AG04450 (cell line): ENCODE measurements around the gene IRGQ. TPM values are rescaled to one million over a fixed set of nuclear protein-coding genes. Genes with fewer than 3 reads are reported as not detected.
"Not testable (repeated sequence)": the region's sequence is repeated elsewhere in the genome, so short reads cannot be mapped to it uniquely, and the experiment has no call there.

Source experiments
- CTCF ChIA-PET: fragments of 300-600, 350-600 bp; formaldehyde crosslinking; extraction: SDS; loops from one replicate; lab custom pipeline; 2022; ENCODE audit warnings: antibody characterized with exemption, inconsistent platforms; lab: Charles Lee
- POLR2A ChIA-PET: fragments of 350-600 bp; formaldehyde crosslinking; extraction: SDS; loops from one replicate; lab custom pipeline; 2021; ENCODE audit warnings: antibody characterized with exemption, inconsistent platforms; lab: Yijun Ruan, JAX
- DNase-seq: peaks from one replicate; pipeline ENCODE4 v3.0.0-alpha.2; 2011; ENCODE audit warnings: low read depth, low spot score
- H3K27ac ChIP-seq: one replicate; pipeline ENCODE4 v1.5.1; 2012; ENCODE audit warnings: low read depth, low read length, control low read depth
- H3K27me3 ChIP-seq: one replicate; pipeline ENCODE4 v1.6.0; 2012; ENCODE audit warnings: low read length; ENCODE audit not compliant: control insufficient read depth, insufficient read depth
- H3K4me3 ChIP-seq: 2 replicates; pipeline ENCODE4 v1.5.1; 2011; ENCODE audit warnings: mild to moderate bottlenecking, low read depth, low read length, control low read depth
- H3K9me3 ChIP-seq: 2 replicates; pipeline ENCODE4 v1.5.1; 2012; ENCODE audit warnings: low read length; ENCODE audit not compliant: control insufficient read depth, insufficient read depth
- polyA plus RNA-seq: library from polyadenylated mRNA; depleted of rRNA; stranded (reverse); fragments of >200 nt; gene quantifications from 2 replicates; pipeline ENCODE4 v1.2.3, GENCODE V29; 2011
- TF ChIP-seq, protein P1 (sequence below): IDR thresholded peaks from 2 replicates; pipeline ENCODE4 v1.5.1; 2011; ENCODE audit warnings: low read depth, low read length, control low read depth, inconsistent platforms

Gene IRGQ
- polyA plus RNA-seq, 1 experiment: 11.2 TPM

DNA sequence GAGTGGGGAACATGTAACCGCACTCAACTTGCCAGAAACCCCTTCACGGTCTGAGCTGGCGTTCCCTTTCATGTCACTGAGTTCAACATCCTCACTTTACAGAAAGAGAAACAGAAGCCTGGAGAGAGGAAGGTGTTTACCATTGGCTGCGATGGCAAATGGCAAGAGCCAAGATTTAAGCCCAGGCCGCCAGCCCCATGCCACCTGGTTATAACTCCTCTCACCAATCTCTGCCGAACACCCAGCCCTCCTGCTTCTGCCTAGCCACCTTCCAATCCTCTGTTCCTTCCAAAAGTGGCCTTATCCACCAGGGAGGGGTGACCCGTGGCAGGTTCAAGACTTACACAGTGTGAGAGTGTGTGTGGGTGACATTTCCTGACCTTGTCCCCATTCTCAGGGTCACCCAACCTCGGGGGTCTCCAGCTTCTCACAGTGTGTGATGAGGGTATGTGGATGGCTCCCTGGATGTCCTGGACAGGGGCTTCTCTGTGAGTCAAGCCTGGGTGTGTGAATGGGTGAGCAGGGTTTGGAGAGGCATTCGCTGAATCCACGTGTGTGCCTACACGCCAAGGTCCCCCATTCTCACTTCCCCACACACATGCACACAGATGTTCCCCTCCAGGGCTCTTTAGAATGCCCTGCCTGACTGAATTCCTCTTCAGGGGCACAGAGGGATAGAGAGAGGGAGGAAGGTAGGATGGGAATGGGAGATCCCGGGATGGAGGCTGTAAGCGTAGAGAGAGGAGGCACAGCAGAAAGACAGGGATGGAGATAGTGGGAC is 42.5 kb upstream of the IRGQ start:
- H3K9me3 ChIP-seq: no peaks in the 10 kb centered on the region
- POLR2A ChIA-PET: no interaction called here
- CTCF ChIA-PET: no interaction called here
- no peak overlapping the region for H3K27ac ChIP-seq
- DNase-seq: no peak
- TF ChIP-seq, protein P1, sequence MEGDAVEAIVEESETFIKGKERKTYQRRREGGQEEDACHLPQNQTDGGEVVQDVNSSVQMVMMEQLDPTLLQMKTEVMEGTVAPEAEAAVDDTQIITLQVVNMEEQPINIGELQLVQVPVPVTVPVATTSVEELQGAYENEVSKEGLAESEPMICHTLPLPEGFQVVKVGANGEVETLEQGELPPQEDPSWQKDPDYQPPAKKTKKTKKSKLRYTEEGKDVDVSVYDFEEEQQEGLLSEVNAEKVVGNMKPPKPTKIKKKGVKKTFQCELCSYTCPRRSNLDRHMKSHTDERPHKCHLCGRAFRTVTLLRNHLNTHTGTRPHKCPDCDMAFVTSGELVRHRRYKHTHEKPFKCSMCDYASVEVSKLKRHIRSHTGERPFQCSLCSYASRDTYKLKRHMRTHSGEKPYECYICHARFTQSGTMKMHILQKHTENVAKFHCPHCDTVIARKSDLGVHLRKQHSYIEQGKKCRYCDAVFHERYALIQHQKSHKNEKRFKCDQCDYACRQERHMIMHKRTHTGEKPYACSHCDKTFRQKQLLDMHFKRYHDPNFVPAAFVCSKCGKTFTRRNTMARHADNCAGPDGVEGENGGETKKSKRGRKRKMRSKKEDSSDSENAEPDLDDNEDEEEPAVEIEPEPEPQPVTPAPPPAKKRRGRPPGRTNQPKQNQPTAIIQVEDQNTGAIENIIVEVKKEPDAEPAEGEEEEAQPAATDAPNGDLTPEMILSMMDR: no peak
- peaks cover 33% of the 10 kb centered on the region for H3K27me3 ChIP-seq
- no peak overlapping the region for H3K4me3 ChIP-seq

DNA sequence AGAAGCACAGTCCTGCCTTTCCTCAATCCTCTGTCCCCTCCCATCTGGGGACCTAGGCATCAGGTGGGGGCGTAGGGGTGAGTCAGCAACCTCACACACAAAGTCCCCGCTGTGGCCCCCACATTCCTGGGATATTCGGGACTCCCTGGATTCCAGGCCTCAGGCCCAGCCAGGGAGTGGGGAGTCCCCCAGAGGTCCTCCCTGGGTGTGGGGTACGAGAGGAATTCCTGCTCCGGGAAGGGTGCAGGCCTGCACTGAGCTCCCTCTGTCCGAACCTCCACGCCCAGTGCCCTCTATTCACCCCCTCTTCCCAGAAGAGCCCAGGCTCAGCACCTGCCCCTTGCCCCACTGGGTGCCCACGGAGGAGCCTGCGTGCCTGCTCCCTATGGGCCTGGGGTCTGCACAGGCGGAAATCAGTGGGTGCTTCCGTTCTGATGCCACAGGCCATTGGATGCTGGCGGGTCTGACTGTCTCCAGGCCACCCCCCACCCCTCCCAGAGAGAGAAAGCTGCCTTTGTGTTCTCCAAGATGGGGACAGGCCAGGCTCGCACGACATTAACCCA is 40.3 kb upstream of the IRGQ start:
- Histone ChIP-seq H3K27ac (no peak overlapping the region), H3K9me3 (no peaks in the 10 kb centered on the region), H3K4me3 (no peak overlapping the region), H3K27me3 (peaks cover 40% of the 10 kb centered on the region)
- ChIA-PET CTCF (no interaction called here), POLR2A (no interaction called here)
- no peak for DNase-seq
- TF ChIP-seq, protein P1: no peak

DNA sequence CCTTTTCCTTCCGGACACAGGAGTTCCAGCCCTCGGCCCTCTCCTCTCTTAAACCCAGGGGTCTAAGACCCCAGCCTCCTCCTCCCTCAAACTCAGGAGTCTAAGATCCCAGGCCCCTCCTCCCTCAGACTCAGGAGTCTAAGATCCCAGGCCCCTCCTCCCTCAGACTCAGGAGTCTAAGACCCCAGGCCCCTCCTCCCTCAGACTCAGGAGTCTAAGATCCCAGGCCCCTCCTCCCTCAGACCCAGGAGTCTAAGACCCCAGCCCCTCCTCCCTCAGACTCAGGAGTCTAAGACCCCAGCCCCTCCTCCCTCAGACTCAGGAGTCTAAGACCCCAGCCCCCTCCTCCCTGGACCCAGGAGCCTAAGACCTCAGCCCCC is 39.6 kb upstream of the IRGQ start:
- POLR2A ChIA-PET, H3K4me3 ChIP-seq, H3K27ac ChIP-seq, DNase-seq, H3K9me3 ChIP-seq: not testable (repeated sequence)
- CTCF ChIA-PET: interaction anchor here (0.7 kb wide), 1 partner anchor 143 kb away, joined by 3 read pairs; no protein-coding TSS in a partner anchor
- peaks cover 40% of the 10 kb centered on the region for H3K27me3 ChIP-seq

DNA sequence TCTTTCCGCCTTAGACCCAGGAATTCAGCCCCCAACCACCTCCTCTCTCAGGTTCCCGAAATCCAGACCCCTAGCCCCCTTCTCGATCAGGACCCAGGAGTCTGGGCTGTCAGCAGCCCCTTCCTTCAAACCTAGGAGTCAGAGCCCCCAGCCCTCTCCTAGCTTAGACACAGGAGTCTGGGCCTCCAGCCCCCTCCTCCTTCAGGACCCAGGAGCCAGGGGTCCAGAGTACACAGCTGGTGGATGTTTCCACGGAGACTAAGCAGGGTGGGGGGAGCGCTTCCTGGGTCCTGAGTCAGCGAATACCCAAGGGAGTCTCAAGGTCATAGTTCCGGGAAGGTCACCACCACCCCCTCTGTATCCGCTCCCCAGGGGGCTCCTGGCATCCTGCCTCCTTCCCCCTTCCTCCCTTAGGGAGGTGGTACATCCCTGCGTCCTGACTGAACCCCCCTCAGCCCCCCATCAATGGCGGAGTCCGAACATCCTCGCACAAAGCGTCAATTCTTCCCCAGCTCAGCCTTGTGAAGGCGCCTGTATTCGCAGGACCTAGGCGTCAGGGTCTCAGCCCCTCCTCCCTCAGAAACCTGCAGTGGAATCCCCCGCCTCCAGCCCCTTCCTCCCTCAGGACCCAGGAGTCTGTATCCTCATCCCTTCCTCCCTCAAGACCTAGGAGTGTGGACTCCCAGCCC is 39.1 kb upstream of the IRGQ start:
- CTCF ChIA-PET: interaction anchor here (0.7 kb wide), 1 partner anchor 144 kb away, joined by 3 read pairs; no protein-coding TSS in a partner anchor

DNA sequence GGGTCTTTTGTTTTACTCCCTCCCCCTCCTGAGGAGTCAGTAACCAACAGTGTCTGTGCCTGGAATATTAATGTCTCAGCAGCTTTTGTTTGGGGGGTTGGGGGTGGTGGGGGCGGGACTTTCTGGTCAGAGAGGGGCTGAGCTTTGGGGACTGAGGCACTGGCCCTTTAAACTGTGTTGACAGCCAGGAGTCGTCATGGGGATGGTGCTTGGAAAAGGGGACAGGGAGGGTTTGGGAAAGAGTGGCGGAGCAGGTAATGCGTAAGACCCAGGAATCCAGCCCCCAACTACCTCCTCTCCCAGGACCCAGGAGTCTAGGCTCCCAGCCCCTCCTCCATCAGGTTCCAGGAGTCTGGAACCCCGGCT is 38.6 kb upstream of the IRGQ start:
- CTCF ChIA-PET: no interaction called here
- POLR2A ChIA-PET: interaction anchor here (1.4 kb wide), 1 partner anchor 35 kb away, joined by 5 read pairs; no protein-coding TSS in a partner anchor
- H3K27me3 ChIP-seq: peaks cover 32% of the 10 kb centered on the region
- no peak overlapping the region for H3K27ac ChIP-seq
- no peaks in the 10 kb centered on the region for H3K9me3 ChIP-seq
- no peak for DNase-seq
- H3K4me3 ChIP-seq: no peak overlapping the region
- TF ChIP-seq, protein P1: no peak

More for the DNA sequence above, 39.1 kb upstream of the IRGQ start:
- Histone ChIP-seq H3K27ac (no peak overlapping the region), H3K27me3 (peaks cover 34% of the 10 kb centered on the region), H3K4me3 (peak overlapping the region; percentile 17), H3K9me3 (no peaks in the 10 kb centered on the region)
- TF ChIP-seq, protein P1: no peak
- POLR2A ChIA-PET: interaction anchor here (0.6 to 1.4 kb wide), 2 partner anchors 10 to 34 kb away, joined by 3 to 5 read pairs; no protein-coding TSS in a partner anchor
- no peak for DNase-seq
